DOHH2 (cell line): ENCODE results near the gene VPS52.

Source experiments
- H3F3A ChIP-seq: fragments of 200-600 bp; sonication (generic), shearing (Covaris generic); 2 replicates; pipeline ENCODE4 v1.6.0; 2016; ENCODE audit warnings: antibody characterized with exemption, mild to moderate bottlenecking; ENCODE audit not compliant: control insufficient read depth, insufficient read depth
- H3K27ac ChIP-seq: fragments of 200-600 bp; sonication (generic); 2 replicates; pipeline ENCODE4 v1.5.1; 2014; ENCODE audit warnings: low read depth, mild to moderate bottlenecking, low read length, moderate library complexity
- H3K27me3 ChIP-seq: fragments of 200-600 bp; sonication (generic); 2 replicates; pipeline ENCODE4 v1.6.1; 2014; ENCODE audit warnings: mild to moderate bottlenecking, low read length, mixed read lengths; ENCODE audit not compliant: control insufficient read depth
- H3K36me3 ChIP-seq: fragments of 200-600 bp; sonication (generic); 2 replicates; pipeline ENCODE4 v1.6.1; 2014; ENCODE audit warnings: mild to moderate bottlenecking, low read length, moderate library complexity, mixed read lengths; ENCODE audit not compliant: control insufficient read depth
- H3K4me1 ChIP-seq: fragments of 200-600 bp; sonication (generic); 2 replicates; pipeline ENCODE4 v1.6.1; 2014; ENCODE audit warnings: mild to moderate bottlenecking, low read length, mixed read lengths; ENCODE audit not compliant: control insufficient read depth
- H3K4me2 ChIP-seq: fragments of 200-600 bp; sonication (generic); 2 replicates; pipeline ENCODE4 v1.6.0; 2014; ENCODE audit warnings: mild to moderate bottlenecking, low read length, moderate library complexity
- H3K4me3 ChIP-seq: fragments of 200-600 bp; sonication (generic); 2 replicates; pipeline ENCODE4 v1.5.1; 2014; ENCODE audit warnings: mild to moderate bottlenecking, low read length, mixed read lengths
- H3K79me2 ChIP-seq: fragments of 200-600 bp; sonication (generic); 2 replicates; pipeline ENCODE4 v1.6.1; 2014; ENCODE audit warnings: mild to moderate bottlenecking, low read length, mixed read lengths; ENCODE audit not compliant: control insufficient read depth
- H3K9me2 ChIP-seq: fragments of 200-600 bp; sonication (generic); replicated peaks from 2 replicates; pipeline ENCODE4 v1.6.1; 2014; ENCODE audit warnings: mild to moderate bottlenecking, low read length, mixed read lengths; ENCODE audit not compliant: control insufficient read depth
- H3K9me3 ChIP-seq: fragments of 200-600 bp; sonication (generic); 2 replicates; pipeline ENCODE4 v1.6.1; 2014; ENCODE audit warnings: antibody characterized with exemption, low read length, mixed read lengths; ENCODE audit not compliant: control insufficient read depth, insufficient read depth
- H4K20me1 ChIP-seq: fragments of 200-600 bp; sonication (generic); 2 replicates; pipeline ENCODE4 v1.6.0; 2014; ENCODE audit warnings: low read depth, mild to moderate bottlenecking, antibody characterized with exemption, low read length, moderate library complexity; ENCODE audit not compliant: control insufficient read depth, insufficient read depth
- EZH2phosphoT487 ChIP-seq: fragments of 200-600 bp; sonication (generic); IDR thresholded peaks from 2 replicates; pipeline ENCODE4 v1.6.1; 2017; ENCODE audit warnings: borderline replicate concordance, mild to moderate bottlenecking, antibody characterized with exemption, low read length, moderate library complexity, mixed read lengths
- TF ChIP-seq, protein P1 (sequence below): fragments of 200-600 bp; sonication (generic); IDR thresholded peaks from one replicate; pipeline ENCODE4 v1.5.1; 2014; ENCODE audit warnings: antibody characterized with exemption, mild to moderate bottlenecking, low read depth, low read length; ENCODE audit not compliant: poor library complexity, severe bottlenecking

Gene VPS52

DNA sequence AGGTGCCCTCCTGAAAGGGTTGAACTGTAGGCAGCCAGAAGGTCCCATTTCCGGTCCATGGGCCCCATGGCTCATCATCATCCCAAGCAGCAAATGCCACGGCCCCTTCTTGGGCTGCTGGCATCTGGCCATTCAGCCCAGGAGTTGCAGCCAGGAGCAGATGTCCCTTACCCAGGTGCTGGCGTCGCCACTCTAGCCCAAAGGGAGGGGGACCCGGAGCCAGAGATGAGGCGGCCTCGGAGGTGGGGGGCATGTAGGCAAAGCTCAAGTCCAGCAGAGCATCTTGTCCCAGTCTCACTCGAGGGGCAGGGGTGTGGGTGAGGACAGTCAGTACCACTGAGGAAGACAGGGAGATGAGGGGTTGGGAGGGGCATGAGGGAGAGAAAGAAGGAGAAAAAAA, 33.4 kb upstream of the VPS52 start:
- Histone ChIP-seq H3K9me2 (no peaks in the 10 kb centered on the region), H3K27me3 (no peaks in the 10 kb centered on the region), H3K4me1 (peaks cover 19% of the 10 kb centered on the region), H3K36me3 (peaks cover 72% of the 10 kb centered on the region), H3K4me2 (no peak overlapping the region), H3K27ac (no peak overlapping the region), H3K4me3 (no peak overlapping the region), H3F3A (peaks cover 13% of the 10 kb centered on the region), H3K9me3 (no peaks in the 10 kb centered on the region), H4K20me1 (no peaks in the 10 kb centered on the region), H3K79me2 (peaks cover 65% of the 10 kb centered on the region)
- TF ChIP-seq, protein P1, sequence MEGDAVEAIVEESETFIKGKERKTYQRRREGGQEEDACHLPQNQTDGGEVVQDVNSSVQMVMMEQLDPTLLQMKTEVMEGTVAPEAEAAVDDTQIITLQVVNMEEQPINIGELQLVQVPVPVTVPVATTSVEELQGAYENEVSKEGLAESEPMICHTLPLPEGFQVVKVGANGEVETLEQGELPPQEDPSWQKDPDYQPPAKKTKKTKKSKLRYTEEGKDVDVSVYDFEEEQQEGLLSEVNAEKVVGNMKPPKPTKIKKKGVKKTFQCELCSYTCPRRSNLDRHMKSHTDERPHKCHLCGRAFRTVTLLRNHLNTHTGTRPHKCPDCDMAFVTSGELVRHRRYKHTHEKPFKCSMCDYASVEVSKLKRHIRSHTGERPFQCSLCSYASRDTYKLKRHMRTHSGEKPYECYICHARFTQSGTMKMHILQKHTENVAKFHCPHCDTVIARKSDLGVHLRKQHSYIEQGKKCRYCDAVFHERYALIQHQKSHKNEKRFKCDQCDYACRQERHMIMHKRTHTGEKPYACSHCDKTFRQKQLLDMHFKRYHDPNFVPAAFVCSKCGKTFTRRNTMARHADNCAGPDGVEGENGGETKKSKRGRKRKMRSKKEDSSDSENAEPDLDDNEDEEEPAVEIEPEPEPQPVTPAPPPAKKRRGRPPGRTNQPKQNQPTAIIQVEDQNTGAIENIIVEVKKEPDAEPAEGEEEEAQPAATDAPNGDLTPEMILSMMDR: no peak
- no peak for TF ChIP-seq EZH2phosphoT487

DNA sequence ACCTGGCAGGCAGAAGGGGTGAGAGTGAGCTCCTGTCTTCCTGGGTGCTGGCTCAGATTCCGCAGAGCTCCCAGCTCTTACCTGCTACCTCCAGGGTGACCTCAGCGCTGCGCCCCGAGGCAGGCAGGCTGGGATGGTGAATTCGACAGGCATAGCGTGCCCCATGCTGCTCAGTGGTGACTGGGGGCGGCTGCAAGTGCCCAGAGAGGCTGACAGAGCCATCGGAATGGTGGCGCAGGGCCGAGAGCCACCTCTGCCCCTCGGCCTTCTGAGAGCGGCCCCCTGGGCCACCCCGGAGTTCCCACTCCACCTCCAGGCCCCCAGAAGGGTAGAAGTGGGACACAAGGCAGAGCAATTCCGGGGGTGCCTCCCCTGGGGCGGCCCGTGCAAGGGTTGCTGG, 32.5 kb upstream of the VPS52 start:
- H4K20me1 ChIP-seq: no peaks in the 10 kb centered on the region
- no peaks in the 10 kb centered on the region for H3K9me3 ChIP-seq
- H3F3A ChIP-seq: peaks cover 19% of the 10 kb centered on the region
- TF ChIP-seq, protein P1: no peak
- no peak for TF ChIP-seq EZH2phosphoT487
- peaks cover 72% of the 10 kb centered on the region for H3K36me3 ChIP-seq
- H3K9me2 ChIP-seq: no peaks in the 10 kb centered on the region
- H3K79me2 ChIP-seq: peaks cover 63% of the 10 kb centered on the region
- H3K4me1 ChIP-seq: peaks cover 23% of the 10 kb centered on the region
- H3K4me3 ChIP-seq: no peak overlapping the region
- H3K4me2 ChIP-seq: no peak overlapping the region
- H3K27me3 ChIP-seq: no peaks in the 10 kb centered on the region
- H3K27ac ChIP-seq: no peak overlapping the region

GRCh38 chr6:33301877-33302276, 30.2 kb upstream of the VPS52 start:
- Histone ChIP-seq H3K4me2 (no peak overlapping the region), H4K20me1 (no peaks in the 10 kb centered on the region), H3K36me3 (peaks cover 63% of the 10 kb centered on the region), H3K27ac (no peak overlapping the region), H3K27me3 (no peaks in the 10 kb centered on the region), H3F3A (peaks cover 22% of the 10 kb centered on the region), H3K9me2 (no peaks in the 10 kb centered on the region), H3K4me3 (no peak overlapping the region), H3K9me3 (no peaks in the 10 kb centered on the region), H3K4me1 (peaks cover 31% of the 10 kb centered on the region), H3K79me2 (peaks cover 54% of the 10 kb centered on the region)
- TF ChIP-seq, protein P1: no peak
- TF ChIP-seq EZH2phosphoT487: no peak
